Fibroblast of peridontal ligament (primary cell): Measurements from ENCODE around the gene AUTS2.

Experiments
- DNase-seq: peaks from one replicate; pipeline ENCODE4 v3.0.0-alpha.2; 2010; ENCODE audit errors: extremely low read depth

The AUTS2 gene

GRCh38 chr7:69656077-69656476 is 57.8 kb downstream of the AUTS2 start:
- no peak for DNase-seq

GRCh38 chr7:69656890-69657289 is 58.6 kb downstream of the AUTS2 start:
- peak; percentile 27 for DNase-seq

GRCh38 chr7:69657331-69657730 is 59.1 kb downstream of the AUTS2 start:
- no peak for DNase-seq

GRCh38 chr7:69657985-69658384 is 59.7 kb downstream of the AUTS2 start:
- DNase-seq: no peak

- no peak for DNase-seq
These were observed 61.7 kb downstream of the AUTS2 start for GRCh38 chr7:69659983-69660382.

- no peak for DNase-seq
These were observed 63.1 kb downstream of the AUTS2 start for GRCh38 chr7:69661342-69661741.

- no peak for DNase-seq
These were observed 65.9 kb downstream of the AUTS2 start for GRCh38 chr7:69663911-69664832.

- DNase-seq: no peak
These were observed 67.1 kb downstream of the AUTS2 start for GRCh38 chr7:69665369-69665768.

- no peak for DNase-seq
These were observed 70.1 kb downstream of the AUTS2 start for GRCh38 chr7:69668339-69668870.

GRCh38 chr7:69670701-69671100 is 72.4 kb downstream of the AUTS2 start:
- DNase-seq: no peak

GRCh38 chr7:69673074-69673473 is 74.8 kb downstream of the AUTS2 start:
- DNase-seq: no peak

- no peak for DNase-seq
These were observed 76.5 kb downstream of the AUTS2 start for GRCh38 chr7:69674701-69675182.

- DNase-seq: no peak
These were observed 78.0 kb downstream of the AUTS2 start for GRCh38 chr7:69676247-69676646.

GRCh38 chr7:69677054-69677852 is 79.0 kb downstream of the AUTS2 start:
- peak; percentile 49 for DNase-seq

- DNase-seq: no peak
These were observed 79.7 kb downstream of the AUTS2 start for GRCh38 chr7:69677881-69678493.

GRCh38 chr7:69678494-69679187 is 80.4 kb downstream of the AUTS2 start:
- DNase-seq: no peak

- DNase-seq: no peak
These were observed 82.9 kb downstream of the AUTS2 start for GRCh38 chr7:69681181-69681580.

- DNase-seq: no peak
These were observed 84.2 kb downstream of the AUTS2 start for GRCh38 chr7:69682518-69682917.

- no peak for DNase-seq
These were observed 84.7 kb downstream of the AUTS2 start for GRCh38 chr7:69683002-69683401.

GRCh38 chr7:69684369-69685292 is 86.4 kb downstream of the AUTS2 start:
- no peak for DNase-seq
